RPMI7951 (cell line): Measurements from ENCODE around the gene APOL2. TPM values are rescaled to one million over a fixed set of nuclear protein-coding genes. Genes with fewer than 3 reads are reported as not detected.

Experiments
- total RNA-seq: library from RNA; depleted of rRNA; stranded (reverse); fragments of >200 nt; shearing (Covaris generic); gene quantifications from 2 replicates; pipeline ENCODE4 v1.2.3, GENCODE V29; 2014; rRNA removed

Gene APOL2
- total RNA-seq, 1 experiment from 2014 or later: 25.6 TPM

Other genes starting within 250 kb of the APOL2 start
- gene RBFOX2, start 210.7 kb downstream of the APOL2 start, total RNA-seq: 82.2 and 96.2 TPM in 2 replicates
- 11.1 and 14.1 TPM in 2 replicates for gene APOL3, start 78.8 kb downstream of the APOL2 start, total RNA-seq
- 0.20 TPM in 1 of 2 replicates, not detected in the other for gene APOL4, start 37.7 kb downstream of the APOL2 start, total RNA-seq
- gene APOL1, start 13.6 kb upstream of the APOL2 start, total RNA-seq: 6.2 and 8.0 TPM in 2 replicates
- gene MYH9, start 148.4 kb upstream of the APOL2 start, total RNA-seq: 260 and 282 TPM in 2 replicates
- 17.8 and 19.8 TPM in 2 replicates for gene TXN2, start 242.1 kb upstream of the APOL2 start, total RNA-seq